ENCODE measurements around the gene KYNU. TPM values are rescaled to one million over a fixed set of nuclear protein-coding genes. Genes with fewer than 3 reads are reported as not detected.

KYNU gene
- total and polyA plus RNA-seq, 2 experiments from 2014 or later = 7.6 to 13.1 TPM

DNA sequence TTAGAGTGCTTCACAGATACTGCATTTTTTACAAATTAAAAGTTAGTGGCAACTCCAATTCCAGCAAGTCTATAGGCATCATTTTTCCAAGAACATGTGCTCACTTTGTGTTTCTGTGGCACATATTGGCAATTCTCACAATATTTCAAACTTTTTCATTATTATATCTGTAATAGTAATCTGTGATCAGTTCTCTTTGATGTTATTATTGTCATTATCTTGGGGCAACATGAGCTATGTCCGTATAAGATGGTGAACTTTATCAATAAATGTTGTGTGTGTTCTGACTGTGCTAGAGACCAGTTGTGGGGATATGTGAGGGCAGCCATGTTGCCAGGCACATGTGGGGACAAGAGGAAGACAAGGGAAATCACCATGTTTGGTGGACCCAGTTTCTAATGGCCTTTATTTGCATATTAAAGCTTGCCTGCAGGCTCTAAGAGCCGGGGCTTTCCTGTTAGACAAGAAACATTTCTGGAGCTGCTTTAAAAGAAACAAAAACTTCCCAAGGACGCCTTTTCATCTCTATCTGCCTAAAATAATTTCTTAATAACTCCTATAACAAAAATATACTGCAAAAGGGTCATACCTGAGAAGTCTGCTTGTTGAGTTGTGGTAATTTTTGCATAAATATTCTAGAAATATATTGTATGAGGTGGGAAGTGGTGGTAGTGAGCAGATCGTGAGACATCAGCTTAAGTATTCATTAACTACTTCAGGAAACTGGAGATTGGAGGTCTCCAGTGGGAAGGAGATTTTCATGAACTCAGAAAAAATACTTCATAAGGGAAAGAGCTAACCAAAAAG lies 37.2 kb downstream of the KYNU start:
- H3K4me1 ChIP-seq (ENCODE audit: insufficient read depth) = peaks cover 4% of the 10 kb centered on the region
- no peak for TF ChIP-seq EZH2 (IDR thresholded peaks at IDR 0.05; ENCODE audit: borderline replicate concordance)
- TF ChIP-seq EZH2phosphoT487 (IDR thresholded peaks at IDR 0.05; ENCODE audit: low read depth, severe bottlenecking, unreplicated experiment) = no peak
- no peak for TF ChIP-seq CTCF (IDR thresholded peaks at IDR 0.05; ENCODE audit: poor library complexity)
- H3K9me2 ChIP-seq (replicated peaks; ENCODE audit: insufficient read depth) = no peaks in the 10 kb centered on the region
- WGBS (ENCODE audit: low lambda C conversion rate, missing lambda C conversion rate) = 71% methylated on average over 4 of the region's 4 CpGs
- DNase-seq (ENCODE audit: low spot score) = no peak
- H3K4me3 ChIP-seq = no peak overlapping the region
- H2AFZ ChIP-seq = no peak overlapping the region
- peak overlapping the region; percentile 0 for H3K27ac ChIP-seq
- no peaks in the 10 kb centered on the region for H3K27me3 ChIP-seq
- H4K20me1 ChIP-seq (ENCODE audit: insufficient read depth, poor library complexity, severe bottlenecking) = no peaks in the 10 kb centered on the region
- no peaks in the 10 kb centered on the region for H3K79me2 ChIP-seq
- H3K4me2 ChIP-seq = no peak overlapping the region
- H3K9me3 ChIP-seq (ENCODE audit: low read depth) = no peaks in the 10 kb centered on the region
- H3K36me3 ChIP-seq (replicated peaks; ENCODE audit: insufficient read depth, low read depth) = no peaks in the 10 kb centered on the region

GRCh38 chr2:142915502-142915901 lies 38.0 kb downstream of the KYNU start:
- Histone ChIP-seq H2AFZ (no peak overlapping the region), H3K79me2 (no peaks in the 10 kb centered on the region), H3K9me3 (ENCODE audit: low read depth) (no peaks in the 10 kb centered on the region), H3K4me3 (no peak overlapping the region), H3K27me3 (no peaks in the 10 kb centered on the region), H3K4me2 (no peak overlapping the region), H3K4me1 (ENCODE audit: insufficient read depth) (peaks cover 4% of the 10 kb centered on the region), H4K20me1 (ENCODE audit: insufficient read depth, poor library complexity, severe bottlenecking) (no peaks in the 10 kb centered on the region), H3K36me3 (replicated peaks; ENCODE audit: insufficient read depth, low read depth) (no peaks in the 10 kb centered on the region), H3K27ac (peak overlapping the region; percentile 0), H3K9me2 (replicated peaks; ENCODE audit: insufficient read depth) (no peaks in the 10 kb centered on the region)
- DNase-seq (ENCODE audit: low spot score) = no peak
- 69% methylated on average over 1 of the region's 1 CpG for WGBS (ENCODE audit: low lambda C conversion rate, missing lambda C conversion rate)
- TF ChIP-seq EZH2 (IDR thresholded peaks at IDR 0.05; ENCODE audit: borderline replicate concordance) (no peak), CTCF (IDR thresholded peaks at IDR 0.05; ENCODE audit: poor library complexity) (no peak), EZH2phosphoT487 (IDR thresholded peaks at IDR 0.05; ENCODE audit: low read depth, severe bottlenecking, unreplicated experiment) (no peak)

- TF ChIP-seq CTCF (IDR thresholded peaks at IDR 0.05; ENCODE audit: poor library complexity) (no peak), EZH2phosphoT487 (IDR thresholded peaks at IDR 0.05; ENCODE audit: low read depth, severe bottlenecking, unreplicated experiment) (no peak), EZH2 (IDR thresholded peaks at IDR 0.05; ENCODE audit: borderline replicate concordance) (no peak)
- H3K4me3 ChIP-seq = no peak overlapping the region
- H3K9me3 ChIP-seq (ENCODE audit: low read depth) = no peaks in the 10 kb centered on the region
- H4K20me1 ChIP-seq (ENCODE audit: insufficient read depth, poor library complexity, severe bottlenecking) = no peaks in the 10 kb centered on the region
- no peak for DNase-seq (ENCODE audit: low spot score)
- peaks cover 4% of the 10 kb centered on the region for H3K4me1 ChIP-seq (ENCODE audit: insufficient read depth)
- no peak overlapping the region for H2AFZ ChIP-seq
- no peak overlapping the region for H3K4me2 ChIP-seq
- no peaks in the 10 kb centered on the region for H3K27me3 ChIP-seq
- no peaks in the 10 kb centered on the region for H3K36me3 ChIP-seq (replicated peaks; ENCODE audit: insufficient read depth, low read depth)
- H3K79me2 ChIP-seq = no peaks in the 10 kb centered on the region
- no peak overlapping the region for H3K27ac ChIP-seq
- H3K9me2 ChIP-seq (replicated peaks; ENCODE audit: insufficient read depth) = no peaks in the 10 kb centered on the region
Measured at GRCh38 chr2:142918624-142919023, 41.2 kb downstream of the KYNU start.

All from hepatocyte (in vitro differentiated cells).